Measurements from ENCODE around the gene SAMD11.

Gene SAMD11

DNA sequence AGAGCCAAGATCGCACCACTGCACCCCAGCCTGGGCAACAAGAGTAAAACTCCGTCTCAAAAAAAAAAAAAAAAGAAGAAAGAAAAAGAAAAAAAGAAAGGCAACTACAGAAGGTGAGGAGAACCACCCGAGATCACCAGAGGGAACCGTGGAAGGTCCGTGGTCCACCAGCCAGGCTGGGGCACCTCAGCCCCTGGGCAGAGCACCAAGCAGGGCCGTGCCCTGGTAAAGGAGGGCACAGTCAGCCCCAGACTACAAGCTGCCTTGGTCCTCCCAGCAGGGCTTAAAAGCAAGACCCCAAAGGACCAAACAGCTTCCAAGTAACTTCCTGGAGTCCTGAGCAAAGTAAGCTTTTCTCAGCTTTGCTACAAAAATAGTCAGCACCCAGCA, 8.8 kb upstream of the SAMD11 start:
- Histone ChIP-seq H4K20me1 (ENCODE audit: insufficient read depth) (no peaks in the 10 kb centered on the region), H3K9ac (no peak overlapping the region), H3K79me2 (ENCODE audit: insufficient read depth, low read depth) (no peaks in the 10 kb centered on the region), H3K4me2 (no peak overlapping the region), H3K27me3 (ENCODE audit: insufficient read depth, low read depth) (peaks cover 97% of the 10 kb centered on the region), H2AFZ (ENCODE audit: low read depth) (no peak overlapping the region), H3K4me3 (IDR thresholded peaks at IDR 0.05; ENCODE audit: insufficient read depth, low read depth, low read length) (no peak overlapping the region), H3K4me1 (ENCODE audit: low read depth, poor library complexity, severe bottlenecking) (peaks cover 26% of the 10 kb centered on the region), H3K36me3 (ENCODE audit: insufficient read depth) (no peaks in the 10 kb centered on the region), H3K27ac (no peak overlapping the region)
- TF ChIP-seq CTCF (conservative IDR thresholded peaks at IDR 0.05; ENCODE audit: low read depth, low read length), result no peak

DNA sequence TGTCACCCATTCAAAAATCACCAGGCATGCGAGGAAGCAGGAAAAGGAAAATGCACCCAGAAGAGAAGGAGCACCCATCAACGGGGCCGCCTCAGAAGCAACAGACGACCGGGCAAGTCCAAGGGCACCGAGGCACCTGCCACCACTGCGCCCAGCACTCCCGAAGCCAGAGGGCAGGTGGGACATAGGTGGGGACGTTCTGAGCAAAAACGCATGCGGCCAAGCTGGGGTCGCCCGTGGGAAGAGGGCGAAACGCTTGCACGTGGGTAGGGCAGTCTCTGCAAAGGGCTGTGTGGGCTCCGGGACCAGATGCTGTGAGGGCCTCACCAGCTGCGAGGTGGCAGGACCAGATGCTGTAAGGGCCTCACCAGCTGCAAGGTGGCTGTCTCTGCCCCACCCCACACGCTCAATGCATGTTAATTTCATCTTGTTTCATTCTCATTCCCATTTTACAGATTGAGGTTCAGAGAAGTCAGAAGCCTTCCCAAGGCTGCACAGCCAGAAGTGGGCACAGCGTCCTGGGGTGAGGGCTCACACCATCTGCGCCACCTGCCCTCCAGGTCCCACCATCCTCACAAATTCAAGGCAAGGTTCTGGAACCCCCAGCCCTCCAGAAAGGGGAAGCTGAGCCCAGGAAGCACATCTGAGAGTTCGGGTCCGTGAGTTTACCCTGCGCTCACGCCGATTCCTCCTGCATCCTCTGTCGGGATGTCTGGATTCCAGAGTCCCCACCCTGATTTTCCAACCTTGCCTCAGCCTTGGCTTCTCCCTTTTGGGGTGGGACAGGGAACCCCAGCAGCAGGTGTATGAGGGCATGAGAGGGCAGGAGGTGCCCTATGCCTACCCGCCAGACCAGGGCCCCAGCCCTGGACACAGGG, 8.2 kb upstream of the SAMD11 start:
- Histone ChIP-seq H2AFZ (ENCODE audit: low read depth) (no peak overlapping the region), H3K4me2 (no peak overlapping the region), H3K9ac (no peak overlapping the region), H4K20me1 (ENCODE audit: insufficient read depth) (no peaks in the 10 kb centered on the region), H3K27me3 (ENCODE audit: insufficient read depth, low read depth) (peaks cover 98% of the 10 kb centered on the region), H3K36me3 (ENCODE audit: insufficient read depth) (no peaks in the 10 kb centered on the region), H3K4me3 (IDR thresholded peaks at IDR 0.05; ENCODE audit: insufficient read depth, low read depth, low read length) (no peak overlapping the region), H3K79me2 (ENCODE audit: insufficient read depth, low read depth) (no peaks in the 10 kb centered on the region), H3K27ac (no peak overlapping the region), H3K4me1 (ENCODE audit: low read depth, poor library complexity, severe bottlenecking) (peaks cover 28% of the 10 kb centered on the region)
- no peak for TF ChIP-seq CTCF (conservative IDR thresholded peaks at IDR 0.05; ENCODE audit: low read depth, low read length)

DNA sequence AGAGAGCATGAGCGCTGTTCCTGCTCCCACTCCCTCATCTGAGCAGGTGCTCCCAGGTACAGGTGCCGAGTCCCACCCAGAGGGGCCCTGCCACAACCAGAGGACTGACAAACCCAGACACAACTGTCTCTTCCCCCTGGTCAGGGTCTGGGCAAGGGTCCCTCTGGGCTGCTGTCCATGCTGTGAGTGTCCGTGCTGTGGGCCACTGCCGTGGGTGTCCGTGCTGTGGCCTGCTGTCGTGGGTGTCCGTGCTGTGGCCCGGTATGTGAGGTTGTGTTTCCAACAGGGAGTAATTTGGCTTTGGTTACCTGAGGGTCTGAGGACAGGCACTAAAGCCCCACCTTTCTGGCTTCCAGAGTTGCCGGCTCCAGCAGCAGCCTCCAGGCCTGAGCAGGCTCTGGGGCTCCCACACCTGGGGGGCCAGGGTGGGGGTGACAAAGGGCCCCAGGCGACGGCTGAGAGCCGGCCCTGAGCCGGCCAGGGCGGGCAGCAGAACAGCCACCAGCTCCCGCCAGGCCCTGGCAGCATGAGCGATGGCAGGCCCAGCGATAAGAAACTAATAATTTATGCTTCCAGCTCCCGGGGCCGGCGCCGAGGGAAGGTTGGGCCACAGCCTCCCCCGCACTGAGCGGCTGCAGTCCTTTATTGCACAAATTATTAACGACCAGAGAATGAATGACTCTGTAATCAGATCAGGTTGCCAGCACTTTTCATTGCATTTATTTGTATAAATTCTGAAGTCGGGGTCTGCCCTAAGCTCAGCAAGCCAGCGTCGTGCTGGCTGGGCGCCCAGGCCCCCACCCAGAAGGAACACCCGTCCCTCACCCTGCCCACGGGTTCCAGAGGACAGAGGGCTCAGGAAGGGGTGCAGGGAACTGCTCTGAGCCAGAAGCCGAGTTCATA, 7.3 kb upstream of the SAMD11 start:
- no peaks in the 10 kb centered on the region for H4K20me1 ChIP-seq (ENCODE audit: insufficient read depth)
- H2AFZ ChIP-seq (ENCODE audit: low read depth), result no peak overlapping the region
- no peaks in the 10 kb centered on the region for H3K36me3 ChIP-seq (ENCODE audit: insufficient read depth)
- H3K4me3 ChIP-seq (IDR thresholded peaks at IDR 0.05; ENCODE audit: insufficient read depth, low read depth, low read length), result no peak overlapping the region
- H3K27ac ChIP-seq, result no peak overlapping the region
- peaks cover 30% of the 10 kb centered on the region for H3K4me1 ChIP-seq (ENCODE audit: low read depth, poor library complexity, severe bottlenecking)
- H3K27me3 ChIP-seq (ENCODE audit: insufficient read depth, low read depth), result peaks cover 97% of the 10 kb centered on the region
- no peak for TF ChIP-seq CTCF (conservative IDR thresholded peaks at IDR 0.05; ENCODE audit: low read depth, low read length)
- no peak overlapping the region for H3K4me2 ChIP-seq
- H3K9ac ChIP-seq, result no peak overlapping the region
- no peaks in the 10 kb centered on the region for H3K79me2 ChIP-seq (ENCODE audit: insufficient read depth, low read depth)

- no peaks in the 10 kb centered on the region for H3K79me2 ChIP-seq (ENCODE audit: insufficient read depth, low read depth)
- no peak overlapping the region for H3K4me2 ChIP-seq
- H3K4me3 ChIP-seq (IDR thresholded peaks at IDR 0.05; ENCODE audit: insufficient read depth, low read depth, low read length), result no peak overlapping the region
- no peak overlapping the region for H3K9ac ChIP-seq
- no peaks in the 10 kb centered on the region for H4K20me1 ChIP-seq (ENCODE audit: insufficient read depth)
- H3K27ac ChIP-seq, result no peak overlapping the region
- peaks cover 26% of the 10 kb centered on the region for H3K4me1 ChIP-seq (ENCODE audit: low read depth, poor library complexity, severe bottlenecking)
- no peak overlapping the region for H2AFZ ChIP-seq (ENCODE audit: low read depth)
- TF ChIP-seq CTCF (conservative IDR thresholded peaks at IDR 0.05; ENCODE audit: low read depth, low read length), result no peak
- H3K36me3 ChIP-seq (ENCODE audit: insufficient read depth), result no peaks in the 10 kb centered on the region
- H3K27me3 ChIP-seq (ENCODE audit: insufficient read depth, low read depth), result peaks cover 99% of the 10 kb centered on the region
These were observed 6.7 kb upstream of the SAMD11 start for GRCh38 chr1:917076-917459.
